ENCODE measurements around the gene NFKB1.

Gene NFKB1

DNA sequence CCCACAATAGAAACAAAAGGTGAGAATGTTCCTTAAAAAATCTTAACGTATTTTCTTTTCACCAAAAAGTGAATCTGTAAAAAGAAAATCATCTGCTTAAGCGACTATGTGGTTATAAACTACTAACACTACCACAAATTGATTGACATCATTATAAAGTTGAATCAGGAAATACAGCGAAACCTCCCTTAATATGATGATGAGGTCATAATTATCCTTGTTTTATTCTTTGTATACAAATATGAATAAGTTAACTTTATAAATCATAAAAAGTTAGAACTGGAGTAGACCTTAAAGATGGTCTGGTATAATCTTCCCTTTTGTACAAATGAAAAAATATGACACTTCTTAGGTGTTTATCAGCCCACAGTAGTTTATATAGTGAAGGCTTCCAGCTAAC lies 35.6 kb downstream of the NFKB1 start:
- no peak overlapping the region for H3K27ac ChIP-seq (ENCODE audit: low read depth, low read length)
- no peak overlapping the region for H3K4me3 ChIP-seq (ENCODE audit: insufficient read depth, low read length, poor library complexity, severe bottlenecking)
- TF ChIP-seq, protein P1, sequence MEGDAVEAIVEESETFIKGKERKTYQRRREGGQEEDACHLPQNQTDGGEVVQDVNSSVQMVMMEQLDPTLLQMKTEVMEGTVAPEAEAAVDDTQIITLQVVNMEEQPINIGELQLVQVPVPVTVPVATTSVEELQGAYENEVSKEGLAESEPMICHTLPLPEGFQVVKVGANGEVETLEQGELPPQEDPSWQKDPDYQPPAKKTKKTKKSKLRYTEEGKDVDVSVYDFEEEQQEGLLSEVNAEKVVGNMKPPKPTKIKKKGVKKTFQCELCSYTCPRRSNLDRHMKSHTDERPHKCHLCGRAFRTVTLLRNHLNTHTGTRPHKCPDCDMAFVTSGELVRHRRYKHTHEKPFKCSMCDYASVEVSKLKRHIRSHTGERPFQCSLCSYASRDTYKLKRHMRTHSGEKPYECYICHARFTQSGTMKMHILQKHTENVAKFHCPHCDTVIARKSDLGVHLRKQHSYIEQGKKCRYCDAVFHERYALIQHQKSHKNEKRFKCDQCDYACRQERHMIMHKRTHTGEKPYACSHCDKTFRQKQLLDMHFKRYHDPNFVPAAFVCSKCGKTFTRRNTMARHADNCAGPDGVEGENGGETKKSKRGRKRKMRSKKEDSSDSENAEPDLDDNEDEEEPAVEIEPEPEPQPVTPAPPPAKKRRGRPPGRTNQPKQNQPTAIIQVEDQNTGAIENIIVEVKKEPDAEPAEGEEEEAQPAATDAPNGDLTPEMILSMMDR (IDR thresholded peaks at IDR 0.05; ENCODE audit: insufficient read depth, low read length, poor library complexity, severe bottlenecking) = no peak
- no peak for TF ChIP-seq EZH2phosphoT487 (conservative IDR thresholded peaks at IDR 0.05; ENCODE audit: low read length)
- no peak overlapping the region for H3K9ac ChIP-seq (ENCODE audit: low read length)
- H4K20me1 ChIP-seq (ENCODE audit: low read depth, low read length) = no peaks in the 10 kb centered on the region
- H3K9me2 ChIP-seq (replicated peaks; ENCODE audit: insufficient read depth, low read length) = no peaks in the 10 kb centered on the region
- no peaks in the 10 kb centered on the region for H3K9me3 ChIP-seq (ENCODE audit: insufficient read depth, low read length)
- H3K27me3 ChIP-seq (ENCODE audit: low read length) = no peaks in the 10 kb centered on the region
- H3F3A ChIP-seq (ENCODE audit: insufficient read depth) = no peaks in the 10 kb centered on the region
- H2AFZ ChIP-seq (ENCODE audit: low read depth, low read length, severe bottlenecking) = no peak overlapping the region
- no peaks in the 10 kb centered on the region for H3K36me3 ChIP-seq (ENCODE audit: low read length)
- H3K79me2 ChIP-seq (ENCODE audit: insufficient read depth, low read length) = no peaks in the 10 kb centered on the region
- H3K4me2 ChIP-seq (ENCODE audit: low read depth, low read length, poor library complexity, severe bottlenecking) = no peak overlapping the region

DNA sequence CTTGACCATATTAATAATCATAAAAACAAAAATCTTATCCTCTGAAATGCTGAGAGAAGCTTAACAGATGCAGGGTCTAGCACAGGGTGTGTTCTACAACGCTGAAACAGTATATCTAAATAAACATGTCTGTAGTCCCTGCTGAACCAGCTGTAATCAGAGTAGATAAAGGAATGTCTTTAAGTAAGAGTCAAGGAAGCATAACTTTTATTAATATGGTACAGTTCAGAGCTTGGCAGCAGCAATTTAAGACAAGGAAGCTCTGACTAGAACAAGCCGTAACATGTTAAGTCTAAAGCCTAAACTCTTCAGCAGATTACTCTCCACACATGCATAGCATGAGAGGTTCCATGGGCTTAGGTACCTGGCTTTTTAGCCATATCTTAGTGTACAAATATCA lies 36.1 kb downstream of the NFKB1 start:
- Histone ChIP-seq H4K20me1 (ENCODE audit: low read depth, low read length) (no peaks in the 10 kb centered on the region), H3K79me2 (ENCODE audit: insufficient read depth, low read length) (no peaks in the 10 kb centered on the region), H3K27me3 (ENCODE audit: low read length) (no peaks in the 10 kb centered on the region), H2AFZ (ENCODE audit: low read depth, low read length, severe bottlenecking) (no peak overlapping the region), H3K4me3 (ENCODE audit: insufficient read depth, low read length, poor library complexity, severe bottlenecking) (no peak overlapping the region), H3K9me3 (ENCODE audit: insufficient read depth, low read length) (no peaks in the 10 kb centered on the region), H3K27ac (ENCODE audit: low read depth, low read length) (no peak overlapping the region), H3K36me3 (ENCODE audit: low read length) (no peaks in the 10 kb centered on the region), H3K9ac (ENCODE audit: low read length) (no peak overlapping the region), H3F3A (ENCODE audit: insufficient read depth) (no peaks in the 10 kb centered on the region), H3K9me2 (replicated peaks; ENCODE audit: insufficient read depth, low read length) (no peaks in the 10 kb centered on the region), H3K4me2 (ENCODE audit: low read depth, low read length, poor library complexity, severe bottlenecking) (no peak overlapping the region)
- TF ChIP-seq EZH2phosphoT487 (conservative IDR thresholded peaks at IDR 0.05; ENCODE audit: low read length) = no peak
- TF ChIP-seq, protein P1 (IDR thresholded peaks at IDR 0.05; ENCODE audit: insufficient read depth, low read length, poor library complexity, severe bottlenecking) = no peak

DNA sequence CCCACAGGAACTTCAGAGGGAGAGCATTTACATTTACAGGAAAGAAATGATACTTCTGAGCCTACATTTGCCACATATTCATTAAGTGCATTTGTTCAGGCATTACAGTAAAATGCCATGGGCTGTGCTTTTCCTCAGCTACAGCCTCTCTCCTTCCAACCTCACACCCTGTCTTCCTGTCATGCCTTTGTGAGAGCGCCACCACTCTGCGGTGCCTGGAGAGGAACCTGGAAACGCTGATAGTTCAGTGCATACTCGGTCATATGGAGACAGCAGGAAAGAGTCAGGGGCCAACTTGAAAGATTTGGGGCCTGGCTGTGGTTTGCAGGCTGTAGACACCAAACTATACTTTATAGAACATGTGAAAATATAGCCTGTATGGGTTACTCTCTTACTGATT lies 40.5 kb downstream of the NFKB1 start:
- H3F3A ChIP-seq (ENCODE audit: insufficient read depth) = no peaks in the 10 kb centered on the region
- no peak overlapping the region for H3K4me3 ChIP-seq (ENCODE audit: insufficient read depth, low read length, poor library complexity, severe bottlenecking)
- no peak for TF ChIP-seq EZH2phosphoT487 (conservative IDR thresholded peaks at IDR 0.05; ENCODE audit: low read length)
- TF ChIP-seq, protein P1 (IDR thresholded peaks at IDR 0.05; ENCODE audit: insufficient read depth, low read length, poor library complexity, severe bottlenecking) = no peak
- no peaks in the 10 kb centered on the region for H3K79me2 ChIP-seq (ENCODE audit: insufficient read depth, low read length)
- H3K27me3 ChIP-seq (ENCODE audit: low read length) = no peaks in the 10 kb centered on the region
- no peaks in the 10 kb centered on the region for H3K9me3 ChIP-seq (ENCODE audit: insufficient read depth, low read length)
- H3K27ac ChIP-seq (ENCODE audit: low read depth, low read length) = no peak overlapping the region
- no peaks in the 10 kb centered on the region for H3K36me3 ChIP-seq (ENCODE audit: low read length)
- no peak overlapping the region for H3K4me2 ChIP-seq (ENCODE audit: low read depth, low read length, poor library complexity, severe bottlenecking)
- no peak overlapping the region for H3K9ac ChIP-seq (ENCODE audit: low read length)
- no peaks in the 10 kb centered on the region for H4K20me1 ChIP-seq (ENCODE audit: low read depth, low read length)
- no peaks in the 10 kb centered on the region for H3K9me2 ChIP-seq (replicated peaks; ENCODE audit: insufficient read depth, low read length)
- no peak overlapping the region for H2AFZ ChIP-seq (ENCODE audit: low read depth, low read length, severe bottlenecking)

Measured in SU-DHL-6 (cell line).